OCI-LY7 (cell line): Measurements from ENCODE around the gene PKLR. TPM values are rescaled to one million over a fixed set of nuclear protein-coding genes. Genes with fewer than 3 reads are reported as not detected.

ENCODE experiments used
- BruUV-seq: library from RNA; stranded (reverse); fragments of 400-500 nt; replicated peaks from 2 replicates; lab custom pipeline; 2021; lab: Mats Ljungman, UMichigan
- CTCF ChIA-PET: fragments of 300-600 bp; sonication (Branson Sonifier 250); formaldehyde crosslinking; loops from one replicate; lab custom pipeline; 2022; ENCODE audit warnings: antibody characterized with exemption; ENCODE audit not compliant: unreplicated experiment; lab: Charles Lee
- POLR2A ChIA-PET: fragments of 300-600 bp; sonication (Branson Sonifier 250); formaldehyde crosslinking; loops from one replicate; lab custom pipeline; 2022; ENCODE audit warnings: antibody characterized with exemption; lab: Charles Lee
- DNase-seq: peaks from one replicate; pipeline ENCODE4 v3.0.0-alpha.2; 2015; ENCODE audit warnings: low spot score
- H2AFZ ChIP-seq: fragments of 200-600 bp; sonication (generic), shearing (Covaris generic); 2 replicates; pipeline ENCODE4 v1.6.1; 2014; ENCODE audit warnings: mild to moderate bottlenecking, antibody characterized with exemption, low read length, moderate library complexity
- H3K27ac ChIP-seq: fragments of 200-600 bp; sonication (generic); 2 replicates; pipeline ENCODE4 v1.5.1; 2014; ENCODE audit warnings: mixed run types, low read depth, mild to moderate bottlenecking, moderate library complexity, low read length, inconsistent platforms; ENCODE audit not compliant: poor library complexity, severe bottlenecking
- H3K36me3 ChIP-seq: fragments of 200-600 bp; sonication (generic); 2 replicates; pipeline ENCODE4 v1.6.1; 2014; ENCODE audit warnings: mild to moderate bottlenecking, antibody characterized with exemption, low read length, moderate library complexity, mixed read lengths; ENCODE audit not compliant: insufficient read depth
- H3K4me1 ChIP-seq: fragments of 200-600 bp; sonication (generic); 2 replicates; pipeline ENCODE4 v1.5.1; 2014; ENCODE audit warnings: mild to moderate bottlenecking, low read length; ENCODE audit not compliant: insufficient read depth, poor library complexity, severe bottlenecking
- H3K4me2 ChIP-seq: fragments of 200-600 bp; sonication (generic); 2 replicates; pipeline ENCODE4 v1.6.1; 2014; ENCODE audit warnings: mild to moderate bottlenecking, low read length
- H3K4me3 ChIP-seq: fragments of 200-600 bp; sonication (generic); 2 replicates; pipeline ENCODE4 v1.5.1; 2014; ENCODE audit warnings: mild to moderate bottlenecking, low read depth, low read length; ENCODE audit not compliant: poor library complexity, severe bottlenecking
- H3K79me2 ChIP-seq: fragments of 200-600 bp; sonication (generic); 2 replicates; pipeline ENCODE4 v1.6.1; 2016; ENCODE audit warnings: low read depth, mild to moderate bottlenecking, low read length, moderate library complexity, mixed read lengths; ENCODE audit not compliant: insufficient read depth
- H3K9me2 ChIP-seq: fragments of 200-600 bp; sonication (generic); 2 replicates; pipeline ENCODE4 v1.6.1; 2016; ENCODE audit warnings: mild to moderate bottlenecking, low read length, mixed read lengths; ENCODE audit not compliant: insufficient read depth
- H3K9me3 ChIP-seq: fragments of 200-600 bp; sonication (generic); 2 replicates; pipeline ENCODE4 v1.6.1; 2014; ENCODE audit warnings: mild to moderate bottlenecking, mixed run types, low read length, mixed read lengths
- H4K20me1 ChIP-seq: fragments of 200-600 bp; sonication (generic); 2 replicates; pipeline ENCODE4 v1.6.1; 2014; ENCODE audit warnings: mild to moderate bottlenecking, antibody characterized with exemption, low read length, moderate library complexity, mixed read lengths; ENCODE audit not compliant: insufficient read depth
- CTCF ChIP-seq: fragments of 200-600 bp; sonication (generic); conservative IDR thresholded peaks from 2 replicates; pipeline ENCODE4 v1.5.1; 2014; ENCODE audit warnings: mild to moderate bottlenecking, antibody characterized with exemption, low read length, moderate library complexity, mixed read lengths
- EZH2phosphoT487 ChIP-seq: fragments of 200-600 bp; sonication (generic); IDR thresholded peaks from 2 replicates; pipeline ENCODE4 v1.6.1; 2018; ENCODE audit warnings: low read depth, borderline replicate concordance, mild to moderate bottlenecking, mixed run types, antibody characterized with exemption, low read length, moderate library complexity, mixed read lengths
- intact Hi-C: fragments of 100-400 bp; cut with micrococcal nuclease; formaldehyde crosslinking; loops from one replicate; pipeline ENCODE4 v1.10.0; 2022; ENCODE audit not compliant: unreplicated experiment
- total RNA-seq, 2 experiments: library from RNA; depleted of rRNA in 1 of 2; stranded (reverse); fragments of >200 nt in 1 of 2; shearing (Covaris generic) in 1 of 2; gene quantifications; 2 replicates each; pipeline ENCODE4 v1.2.3, GENCODE V29; 2014 to 2022

Gene PKLR
- total RNA-seq, 2 experiments from 2014 or later = 0.19 to 0.51 TPM

GRCh38 chr1:155254228-155254713, 47.0 kb downstream of the PKLR start:
- Histone ChIP-seq H3K9me2 (no peaks in the 10 kb centered on the region), H3K27ac (peak overlapping the region; percentile 20), H3K4me3 (peak overlapping the region; percentile 77), H2AFZ (no peak overlapping the region), H3K79me2 (no peaks in the 10 kb centered on the region), H3K9me3 (no peaks in the 10 kb centered on the region), H3K4me1 (peaks cover 32% of the 10 kb centered on the region), H4K20me1 (no peaks in the 10 kb centered on the region), H3K36me3 (peaks cover 28% of the 10 kb centered on the region), H3K4me2 (peak overlapping the region; percentile 95)
- DNase-seq = no peak
- intact Hi-C loops = loop anchor here (1.0 kb wide), 1 partner anchor 53 kb away; no protein-coding TSS in a partner anchor
- POLR2A ChIA-PET = no interaction called here
- no TSS peak for BruUV-seq
- CTCF ChIA-PET = no interaction called here
- no peak; the same call in 1 of the 2 replicates for TF ChIP-seq CTCF
- no peak for TF ChIP-seq EZH2phosphoT487

GRCh38 chr1:155253797-155254196, 47.4 kb downstream of the PKLR start:
- Histone ChIP-seq H3K9me2 (no peaks in the 10 kb centered on the region), H3K79me2 (no peaks in the 10 kb centered on the region), H2AFZ (no peak overlapping the region), H3K4me2 (peak overlapping the region; percentile 95), H4K20me1 (no peaks in the 10 kb centered on the region), H3K9me3 (no peaks in the 10 kb centered on the region), H3K4me3 (peak overlapping the region; percentile 77), H3K36me3 (peaks cover 26% of the 10 kb centered on the region), H3K27ac (peak overlapping the region; percentile 20), H3K4me1 (peaks cover 32% of the 10 kb centered on the region)
- TF ChIP-seq EZH2phosphoT487 = no peak
- no peak for TF ChIP-seq CTCF
- POLR2A ChIA-PET = no interaction called here
- CTCF ChIA-PET = no interaction called here
- intact Hi-C loops = loop anchor here (1.0 kb wide), 1 partner anchor 54 kb away; no protein-coding TSS in a partner anchor
- BruUV-seq = no TSS peak
- no peak for DNase-seq

GRCh38 chr1:155253208-155253607, 48.0 kb downstream of the PKLR start:
- Histone ChIP-seq H3K4me1 (peaks cover 32% of the 10 kb centered on the region), H2AFZ (no peak overlapping the region), H3K36me3 (peaks cover 21% of the 10 kb centered on the region; the same call in 1 of the 2 replicates), H3K79me2 (no peaks in the 10 kb centered on the region), H3K9me2 (no peaks in the 10 kb centered on the region), H3K4me2 (peak overlapping the region; percentile 95), H3K27ac (no peak overlapping the region), H4K20me1 (no peaks in the 10 kb centered on the region), H3K9me3 (no peaks in the 10 kb centered on the region), H3K4me3 (peak overlapping the region; percentile 77)
- intact Hi-C loops = no loop called here
- POLR2A ChIA-PET = interaction anchor here (0.7 kb wide), 1 partner anchor 14 kb away, joined by 4 read pairs; no protein-coding TSS in a partner anchor
- CTCF ChIA-PET = no interaction called here
- no peak for DNase-seq
- TF ChIP-seq CTCF (peak; percentile 24; the same call in 1 of the 2 replicates), EZH2phosphoT487 (no peak)
- no TSS peak for BruUV-seq
